CD14-positive monocyte (primary cell): Measurements from ENCODE around the gene AOPEP. TPM values are rescaled to one million over a fixed set of nuclear protein-coding genes. Genes with fewer than 3 reads are reported as not detected.

ENCODE experiments used
- DNase-seq, 3 donors: peaks; one replicate each; pipeline ENCODE4 v3.0.0-alpha.2; 2011 to 2022
- H2AFZ ChIP-seq: 2 replicates; pipeline ENCODE4 v1.6.0; 2012; ENCODE audit warnings: mild to moderate bottlenecking, low read depth, low read length, inconsistent platforms; ENCODE audit not compliant: insufficient read depth, poor library complexity, severe bottlenecking
- H3K27ac ChIP-seq, 2 donors: 1 replicate in 1 of 2; 2 replicates in 1 of 2; pipeline ENCODE4 v1.5.1; 2012 to 2013; ENCODE audit warnings: low read length in 2 of 2, control low read depth in 1 of 2, inconsistent platforms in 1 of 2, low read depth in 1 of 2, mild to moderate bottlenecking in 1 of 2
- H3K27me3 ChIP-seq, 2 donors: one replicate each; pipeline versions ENCODE4 v1.6.0 to v1.6.1; 2011 to 2013; ENCODE audit warnings: low read length in 2 of 2; ENCODE audit not compliant: control insufficient read depth in 2 of 2, insufficient read depth in 2 of 2
- H3K36me3 ChIP-seq, 2 donors: replicated peaks in 1 of 2; 1 replicate in 1 of 2; 2 replicates in 1 of 2; pipeline versions ENCODE4 v1.5.1 to v1.6.1; 2012 to 2013; ENCODE audit warnings: low read length in 2 of 2, control low read depth in 1 of 2, inconsistent platforms in 1 of 2, mild to moderate bottlenecking in 1 of 2; ENCODE audit not compliant: insufficient read depth in 2 of 2, control insufficient read depth in 1 of 2
- H3K4me1 ChIP-seq, 2 donors: 1 replicate in 1 of 2; 2 replicates in 1 of 2; pipeline versions ENCODE4 v1.5.1 to v1.6.1; 2012 to 2013; ENCODE audit warnings: low read length in 2 of 2, control low read depth in 1 of 2, inconsistent platforms in 1 of 2, mild to moderate bottlenecking in 1 of 2, moderate library complexity in 1 of 2; ENCODE audit not compliant: insufficient read depth in 2 of 2, control insufficient read depth in 1 of 2
- H3K4me2 ChIP-seq: replicated peaks from 2 replicates; pipeline ENCODE3; 2012; ENCODE audit warnings: low read length, moderate library complexity, mild to moderate bottlenecking; ENCODE audit not compliant: poor library complexity, severe bottlenecking; ENCODE audit errors: extremely low read depth
- H3K4me3 ChIP-seq, 3 experiments: fragments of 200-600 bp in 1 of 3; sonication (generic) in 1 of 3; replicated peaks in 1 of 3; 1 replicate in 2 of 3; 2 replicates in 1 of 3; pipeline ENCODE4 v1.5.1; 2011 to 2013; ENCODE audit warnings: low read length in 3 of 3, mild to moderate bottlenecking in 3 of 3, control low read depth in 2 of 3, low read depth in 2 of 3, inconsistent platforms in 1 of 3, moderate library complexity in 1 of 3
- H3K79me2 ChIP-seq: 2 replicates; pipeline ENCODE4 v1.6.0; 2012; ENCODE audit warnings: mild to moderate bottlenecking, control low read depth, inconsistent platforms, low read length, moderate library complexity; ENCODE audit not compliant: insufficient read depth
- H3K9ac ChIP-seq: 2 replicates; pipeline ENCODE4 v1.6.0; 2017; ENCODE audit warnings: low read length, mild to moderate bottlenecking; ENCODE audit not compliant: insufficient read depth, poor library complexity, severe bottlenecking
- H3K9me3 ChIP-seq, 2 donors: replicated peaks in 1 of 2; 1 replicate in 1 of 2; 2 replicates in 1 of 2; pipeline versions ENCODE4 v1.5.1 to v1.6.1; 2012 to 2013; ENCODE audit warnings: low read length in 2 of 2, control low read depth in 1 of 2; ENCODE audit not compliant: control insufficient read depth in 1 of 2, insufficient read depth in 1 of 2
- H4K20me1 ChIP-seq: 2 replicates; pipeline ENCODE4 v1.6.0; 2012; ENCODE audit warnings: mild to moderate bottlenecking, low read length, control low read depth, moderate library complexity; ENCODE audit not compliant: insufficient read depth
- H3K27ac Mint-ChIP-seq, 7 donors: one replicate each; pipeline ENCODE4 v1.8.0; 2020; ENCODE audit warnings: mild to moderate bottlenecking in 7 of 7, mixed read lengths in 7 of 7, moderate library complexity in 6 of 7, inconsistent platforms in 2 of 7
- H3K27me3 Mint-ChIP-seq, 3 donors: one replicate each; pipeline ENCODE4 v1.8.0; 2021 to 2022; ENCODE audit warnings: low read depth in 3 of 3, mild to moderate bottlenecking in 3 of 3, mixed read lengths in 3 of 3, moderate library complexity in 3 of 3, inconsistent platforms in 1 of 3
- H3K36me3 Mint-ChIP-seq, 2 donors: one replicate each; pipeline ENCODE4 v1.8.0; 2020; ENCODE audit warnings: mixed read lengths in 2 of 2, inconsistent platforms in 1 of 2, mild to moderate bottlenecking in 1 of 2
- H3K4me1 Mint-ChIP-seq: one replicate; pipeline ENCODE4 v1.8.0; 2020; ENCODE audit warnings: mild to moderate bottlenecking, mixed read lengths
- H3K4me3 Mint-ChIP-seq, 2 donors: one replicate each; pipeline ENCODE4 v1.8.0; 2020; ENCODE audit warnings: mild to moderate bottlenecking in 2 of 2, mixed read lengths in 2 of 2, moderate library complexity in 1 of 2
- H3K9me3 Mint-ChIP-seq, 7 donors: one replicate each; pipeline ENCODE4 v1.8.0; 2020 to 2022; ENCODE audit warnings: mixed read lengths in 7 of 7, mild to moderate bottlenecking in 6 of 7, moderate library complexity in 6 of 7, inconsistent platforms in 2 of 7
- WGBS: methylation state at CpG from one replicate; pipeline ENCODE4 v1.1.5; 2013; ENCODE audit warnings: missing lambda C conversion rate; ENCODE audit not compliant: insufficient coverage; 5-methylcytosine and 5-hydroxymethylcytosine counted together
- intact Hi-C, 2 donors: fragments of 100-400 bp; cut with micrococcal nuclease; formaldehyde crosslinking; loops; one replicate each; pipeline versions ENCODE4 v1.15.0 to v1.15.1; 2023
- polyA plus RNA-seq, 3 donors: library from polyadenylated mRNA; depleted of rRNA in 1 of 3; unstranded in 2 of 3; stranded (reverse) in 1 of 3; fragments of 300-500 nt in 2 of 3; fragments of >200 nt in 1 of 3; fragmentation: Illumina TruSeq in 2 of 3; gene quantifications; 1 replicate in 2 of 3; 2 replicates in 1 of 3; pipeline ENCODE4 v1.2.3, GENCODE V29; 2012 to 2021
- TF ChIP-seq, protein P1 (sequence below): fragments of 200-600 bp; IDR thresholded peaks from one replicate; pipeline ENCODE4 v1.8.0; 2022; ENCODE audit warnings: antibody characterized with exemption, mild to moderate bottlenecking

AOPEP gene
- polyA plus RNA-seq, 3 donors: 3.0 to 4.1 (median 3.1) TPM

DNA sequence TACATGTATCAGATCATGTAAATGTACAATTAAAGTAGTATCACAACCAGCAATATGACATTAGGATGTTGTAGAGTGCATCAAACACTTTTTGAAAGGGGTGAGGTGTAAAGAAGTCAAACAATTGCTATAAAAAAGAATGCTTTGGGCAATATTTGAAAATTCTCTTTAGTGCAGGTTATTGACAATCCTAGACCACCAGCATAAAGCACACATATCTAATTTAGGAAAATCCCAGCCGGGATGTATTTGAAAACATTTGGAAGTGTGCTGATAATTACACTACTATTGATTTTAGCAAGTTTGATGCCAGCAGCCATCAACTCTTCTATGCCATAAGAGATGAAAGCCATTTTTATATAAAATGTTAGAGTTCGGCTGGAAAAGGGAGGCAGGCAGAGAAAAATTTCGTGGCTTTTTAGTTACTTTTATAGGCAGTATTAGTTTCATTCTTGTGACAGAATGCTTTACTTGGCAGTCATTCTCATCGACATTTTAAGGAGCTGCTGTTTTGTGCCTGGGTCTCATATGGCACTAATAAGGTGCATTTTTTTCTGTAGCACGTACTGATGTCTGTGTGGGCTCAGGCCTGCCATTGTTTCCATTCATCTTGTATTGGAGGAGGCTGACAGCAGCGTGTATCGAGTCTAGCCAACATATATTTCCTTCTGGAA is 285.7 kb downstream of the AOPEP start:
- Mint-ChIP-seq H3K27me3 (peaks cover 10 to 13% (median 11%) of the 10 kb centered on the region in 3 donors), H3K4me1 (no peaks in the 10 kb centered on the region), H3K9me3 (peaks cover 0 to 4% (median 0%) of the 10 kb centered on the region in 7 donors), H3K4me3 (no peak overlapping the region), H3K27ac (no peak overlapping the region), H3K36me3 (peaks cover 4 to 11% of the 10 kb centered on the region in 2 donors)
- H3K4me1 ChIP-seq: no peaks in the 10 kb centered on the region
- no peaks in the 10 kb centered on the region for H3K79me2 ChIP-seq
- intact Hi-C loops: no loop called here
- no peak overlapping the region for H2AFZ ChIP-seq
- no peaks in the 10 kb centered on the region for H4K20me1 ChIP-seq
- WGBS: 93% methylated on average over 2 of the region's 7 CpGs
- H3K27ac ChIP-seq: no peak overlapping the region
- H3K9me3 ChIP-seq: no peaks in the 10 kb centered on the region
- no peak overlapping the region for H3K9ac ChIP-seq
- no peaks in the 10 kb centered on the region for H3K36me3 ChIP-seq
- H3K4me3 ChIP-seq: no peak overlapping the region
- no peaks in the 10 kb centered on the region for H3K27me3 ChIP-seq
- TF ChIP-seq, protein P1, sequence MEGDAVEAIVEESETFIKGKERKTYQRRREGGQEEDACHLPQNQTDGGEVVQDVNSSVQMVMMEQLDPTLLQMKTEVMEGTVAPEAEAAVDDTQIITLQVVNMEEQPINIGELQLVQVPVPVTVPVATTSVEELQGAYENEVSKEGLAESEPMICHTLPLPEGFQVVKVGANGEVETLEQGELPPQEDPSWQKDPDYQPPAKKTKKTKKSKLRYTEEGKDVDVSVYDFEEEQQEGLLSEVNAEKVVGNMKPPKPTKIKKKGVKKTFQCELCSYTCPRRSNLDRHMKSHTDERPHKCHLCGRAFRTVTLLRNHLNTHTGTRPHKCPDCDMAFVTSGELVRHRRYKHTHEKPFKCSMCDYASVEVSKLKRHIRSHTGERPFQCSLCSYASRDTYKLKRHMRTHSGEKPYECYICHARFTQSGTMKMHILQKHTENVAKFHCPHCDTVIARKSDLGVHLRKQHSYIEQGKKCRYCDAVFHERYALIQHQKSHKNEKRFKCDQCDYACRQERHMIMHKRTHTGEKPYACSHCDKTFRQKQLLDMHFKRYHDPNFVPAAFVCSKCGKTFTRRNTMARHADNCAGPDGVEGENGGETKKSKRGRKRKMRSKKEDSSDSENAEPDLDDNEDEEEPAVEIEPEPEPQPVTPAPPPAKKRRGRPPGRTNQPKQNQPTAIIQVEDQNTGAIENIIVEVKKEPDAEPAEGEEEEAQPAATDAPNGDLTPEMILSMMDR: no peak
- DNase-seq: no peak
- no peak overlapping the region for H3K4me2 ChIP-seq

DNA sequence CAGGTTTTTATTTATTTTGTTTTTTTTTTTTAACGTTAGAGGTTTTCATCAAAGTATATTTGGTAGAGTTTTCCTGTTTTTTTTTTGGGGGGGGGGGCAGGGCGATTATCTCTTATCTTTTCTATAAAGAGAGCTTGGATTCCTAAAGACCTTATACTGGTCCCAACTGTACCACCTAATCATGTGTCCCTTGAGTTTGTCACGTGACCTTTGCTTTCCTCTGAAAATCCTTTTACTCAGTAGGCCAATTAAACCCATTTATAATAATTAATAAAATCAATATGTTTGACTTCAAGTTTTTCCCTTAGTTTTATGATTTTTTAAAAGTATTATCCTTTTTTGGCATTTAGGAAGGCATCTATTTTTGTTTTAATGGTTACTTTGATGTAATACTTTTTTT is 286.4 kb downstream of the AOPEP start:
- whole genome bisulfite sequencing: no CpG with 5 or more reads among the region's 3 CpGs
- Mint-ChIP-seq H3K9me3 (peaks cover 0 to 4% (median 0%) of the 10 kb centered on the region in 7 donors), H3K4me1 (no peaks in the 10 kb centered on the region), H3K36me3 (peaks cover 4 to 9% of the 10 kb centered on the region in 2 donors), H3K4me3 (no peak overlapping the region), H3K27me3 (peaks cover 4 to 7% (median 5%) of the 10 kb centered on the region in 3 donors), H3K27ac (no peak overlapping the region)
- Histone ChIP-seq H3K27ac (no peak overlapping the region), H3K4me1 (no peaks in the 10 kb centered on the region), H2AFZ (no peak overlapping the region), H3K9ac (no peak overlapping the region), H3K27me3 (no peaks in the 10 kb centered on the region), H3K36me3 (no peaks in the 10 kb centered on the region), H3K4me3 (no peak overlapping the region), H3K9me3 (no peaks in the 10 kb centered on the region), H3K79me2 (no peaks in the 10 kb centered on the region), H4K20me1 (no peaks in the 10 kb centered on the region), H3K4me2 (no peak overlapping the region)
- DNase-seq: no peak
- TF ChIP-seq, protein P1: no peak
- intact Hi-C loops: no loop called here
